ENCODE results near the gene SSBP3.

- no peak for TF ChIP-seq POLR2A (IDR thresholded peaks at IDR 0.05; ENCODE audit: low read depth, low read length)
- no peak for TF ChIP-seq POLR2AphosphoS5 (IDR thresholded peaks at IDR 0.05; ENCODE audit: low read depth, low read length)
These were observed 94.7 kb downstream of the SSBP3 start for GRCh38 chr1:54311506-54311905.
